K562 (cell line): ENCODE measurements around the gene CLIC1. TPM values are rescaled to one million over a fixed set of nuclear protein-coding genes. Genes with fewer than 3 reads are reported as not detected.
A peak's percentile ranks its signal among the peaks of the same experiment; 100 is the strongest.

Experiments
- ARID3A ChIP-seq: IDR thresholded peaks from 2 replicates; pipeline ENCODE4 v1.6.1; 2012; ENCODE audit warnings: low read depth, low read length, improper control_type of control experiment, borderline replicate concordance
- BCLAF1 ChIP-seq, 2 experiments: fragments of 450-650 bp in 1 of 2; IDR thresholded peaks; 2 replicates each; pipeline ENCODE4 v1.6.1; 2011 to 2017; ENCODE audit warnings: low read depth in 2 of 2, antibody characterized with exemption in 1 of 2, borderline replicate concordance in 1 of 2, low read length in 1 of 2, mild to moderate bottlenecking in 1 of 2, mixed read lengths in 1 of 2; ENCODE audit not compliant: control insufficient read depth in 1 of 2
- CEBPB ChIP-seq: fragments of 450-650 bp; IDR thresholded peaks from 2 replicates; pipeline ENCODE4 v1.6.1; 2016; ENCODE audit warnings: missing genetic modification characterization, missing compliant biosample characterization
- CLOCK ChIP-seq: fragments of 250-450 bp; sonication (Bioruptor Pico); IDR thresholded peaks from 2 replicates; pipeline ENCODE4 v1.4.0; 2020; ENCODE audit warnings: mild to moderate bottlenecking, moderate library complexity, borderline replicate concordance
- FOXA3 ChIP-seq, 2 experiments: fragments of 450-650 bp in 1 of 2; sonication (generic) in 1 of 2; formaldehyde crosslinking; IDR thresholded peaks in 1 of 2; conservative IDR thresholded peaks in 1 of 2; 2 replicates each; pipeline versions ENCODE4 v1.4.0 to v1.8.0; 2020 to 2022; ENCODE audit warnings: mild to moderate bottlenecking in 2 of 2, missing genetic modification reagents in 1 of 2
- GATA2 ChIP-seq: sonication (generic); formaldehyde crosslinking; IDR thresholded peaks from 2 replicates; pipeline ENCODE4 v1.4.0; 2020; ENCODE audit warnings: mild to moderate bottlenecking, missing genetic modification reagents
- KAT2B ChIP-seq: IDR thresholded peaks from one replicate; pipeline ENCODE4 v1.6.1; 2012; ENCODE audit warnings: low read depth, mild to moderate bottlenecking, control low read depth, inconsistent platforms, low read length, moderate library complexity
- MAZ ChIP-seq, 2 experiments: fragments of 450-650 bp in 1 of 2; sonication (generic) in 1 of 2; formaldehyde crosslinking; IDR thresholded peaks in 1 of 2; conservative IDR thresholded peaks in 1 of 2; 2 replicates each; pipeline versions ENCODE4 v1.4.0 to v1.5.0; 2020; ENCODE audit warnings: mild to moderate bottlenecking in 1 of 2, missing genetic modification reagents in 1 of 2
- NELFE ChIP-seq: IDR thresholded peaks from 2 replicates; pipeline ENCODE4 v1.6.1; 2011; ENCODE audit warnings: mild to moderate bottlenecking; ENCODE audit not compliant: insufficient read depth, insufficient read length
- NR3C1 ChIP-seq: sonication (generic); formaldehyde crosslinking; IDR thresholded peaks from 2 replicates; pipeline ENCODE4 v1.8.1; 2022; ENCODE audit warnings: missing genetic modification reagents
- TBL1XR1 ChIP-seq, 2 experiments: IDR thresholded peaks; 2 replicates each; pipeline ENCODE4 v1.6.1; 2012; ENCODE audit warnings: improper control_type of control experiment in 2 of 2, low read length in 2 of 2, mild to moderate bottlenecking in 1 of 2
- TEAD1 ChIP-seq, 2 experiments: fragments of 450-650 bp in 1 of 2; sonication (generic) in 1 of 2; formaldehyde crosslinking; IDR thresholded peaks; 2 replicates each; pipeline versions ENCODE4 v1.4.0 to v1.8.0; 2020 to 2022; ENCODE audit warnings: mild to moderate bottlenecking in 2 of 2, missing genetic modification reagents in 1 of 2
- XRCC4 ChIP-seq: IDR thresholded peaks from one replicate; pipeline ENCODE4 v1.6.1; 2011; ENCODE audit not compliant: insufficient read depth, insufficient read length; ENCODE audit errors: extremely low read depth
- ZBTB34 ChIP-seq: fragments of 250-450 bp; sonication (Bioruptor Pico); IDR thresholded peaks from 2 replicates; pipeline ENCODE4 v1.8.0; 2021; ENCODE audit warnings: mild to moderate bottlenecking, moderate library complexity
- ZC3H8 ChIP-seq: fragments of 450-650 bp; IDR thresholded peaks from 2 replicates; pipeline ENCODE4 v1.6.1; 2017
- ZNF589 ChIP-seq: fragments of 200-800 bp; sonication (Bioruptor generic); IDR thresholded peaks from 2 replicates; pipeline ENCODE4 v1.6.1; 2016; ENCODE audit warnings: low read depth, missing genetic modification characterization, missing compliant biosample characterization
- polyA plus RNA-seq, 8 experiments: library from polyadenylated mRNA; depleted of rRNA in 4 of 8; stranded (reverse) in 5 of 8; unstranded in 3 of 8; fragments of >200 nt; fragmentation: Nextera tagmentation in 2 of 8; fragmentation: Illumina TruSeq in 1 of 8; extraction: Ambion mirVana in 2 of 8; extraction: Trizol in 1 of 8; gene quantifications; 2 replicates each; pipeline versions ENCODE4 v1.2.1 to v1.2.3, GENCODE V29; 2011 to 2014; ENCODE audit warnings: inconsistent platforms in 1 of 8, missing spikeins in 1 of 8
- total RNA-seq, 7 experiments: library from RNA; depleted of rRNA in 6 of 7; stranded (reverse); fragments of >200 nt in 6 of 7; fragmentation: Illumina TruSeq in 2 of 7; extraction: Trizol in 2 of 7; gene quantifications; 2 replicates each; pipeline versions ENCODE4 v1.2.1 to v1.2.3, GENCODE V29; 2011 to 2021; ENCODE audit warnings: low replicate concordance in 1 of 7

The CLIC1 gene
- total and polyA plus RNA-seq, 9 of the 15 experiments (the other 6 are each of a cell fraction or from before 2014, with no cell fraction given) = 1,267 to 2,419 (median 1,808) TPM

- peak in 1 of 2 experiments; percentile 84; a peak in 2 of 4 replicates for TF ChIP-seq TEAD1 (CRISPR knock-in tag; IDR thresholded peaks at IDR 0.05)
- TF ChIP-seq BCLAF1 (IDR thresholded peaks at IDR 0.05; ENCODE audit: borderline replicate concordance in 1 of 2, control insufficient read depth in 1 of 2, low read depth in 2 of 2, low read length in 1 of 2) = no peak
- TF ChIP-seq XRCC4 = no peak
- TF ChIP-seq TBL1XR1 (IDR thresholded peaks at IDR 0.05; ENCODE audit: low read length in 2 of 2) = 0 out of 4 replicates have a peak, but pooled peaks of 1 of the 2 experiments have one; percentile 14
- no peak for TF ChIP-seq ZBTB34 (CRISPR knock-in tag)
- no peak for TF ChIP-seq KAT2B
- TF ChIP-seq MAZ (CRISPR knock-in tag; conservative IDR thresholded peaks at IDR 0.05 in 1 of 2, IDR thresholded peaks at IDR 0.05 in 1 of 2) = peak in 1 of 2 experiments; percentile 74; a peak in 2 of 4 replicates
- peak; percentile 93 for TF ChIP-seq ZNF589 (CRISPR knock-in tag)
- TF ChIP-seq NELFE = no peak
- TF ChIP-seq CEBPB (tag) = peak; percentile 67
- TF ChIP-seq ARID3A = no peak
- no peak for TF ChIP-seq NR3C1 (CRISPR knock-in tag)
- TF ChIP-seq ZC3H8 = no peak
- no peak for TF ChIP-seq FOXA3 (CRISPR knock-in tag; conservative IDR thresholded peaks at IDR 0.05 in 1 of 2, IDR thresholded peaks at IDR 0.05 in 1 of 2)
- TF ChIP-seq GATA2 (CRISPR knock-in tag) = no peak; the same call in 1 of the 2 replicates
- peak; percentile 82; the same call in 1 of the 2 replicates for TF ChIP-seq CLOCK (CRISPR knock-in tag)
Observed at GRCh38 chr6:31725502-31726350, 10.6 kb downstream of the CLIC1 start (continued).
